Neuronal stem cell (in vitro differentiated cells): Measurements from ENCODE around the gene TPO.
A peak's percentile ranks its signal among the peaks of the same experiment; 100 is the strongest.

Experiments
- DNase-seq: peaks from one replicate; pipeline ENCODE4 v3.0.0-alpha.2; 2013; ENCODE audit warnings: low spot score
- H2AFZ ChIP-seq: one replicate; pipeline ENCODE4 v1.6.1; 2013; ENCODE audit warnings: mild to moderate bottlenecking, low read length, inconsistent platforms
- H2AK5ac ChIP-seq: 2 replicates; pipeline ENCODE4 v1.6.1; 2013; ENCODE audit warnings: low read depth, mild to moderate bottlenecking, inconsistent platforms, low read length, moderate library complexity, mixed read lengths
- H2BK120ac ChIP-seq: 2 replicates; pipeline ENCODE4 v1.6.1; 2013; ENCODE audit warnings: low read depth, mild to moderate bottlenecking, inconsistent platforms, low read length, moderate library complexity, mixed read lengths
- H2BK12ac ChIP-seq: one replicate; pipeline ENCODE4 v1.6.1; 2013; ENCODE audit warnings: low read length, inconsistent platforms
- H2BK15ac ChIP-seq: 2 replicates; pipeline ENCODE4 v1.6.1; 2013; ENCODE audit warnings: mild to moderate bottlenecking, low read length, inconsistent platforms, mixed read lengths
- H2BK5ac ChIP-seq: one replicate; pipeline ENCODE4 v1.6.1; 2013; ENCODE audit warnings: inconsistent platforms, mild to moderate bottlenecking, low read length, moderate library complexity
- H3K14ac ChIP-seq: one replicate; pipeline ENCODE4 v1.6.1; 2013; ENCODE audit warnings: low read length, inconsistent platforms
- H3K18ac ChIP-seq: 2 replicates; pipeline ENCODE4 v1.6.1; 2013; ENCODE audit warnings: low read length, inconsistent platforms
- H3K23ac ChIP-seq: 2 replicates; pipeline ENCODE4 v1.6.1; 2013; ENCODE audit warnings: low read depth, mild to moderate bottlenecking, mixed read lengths, low read length, inconsistent platforms; ENCODE audit not compliant: poor library complexity
- H3K27ac ChIP-seq: replicated peaks from 3 replicates; pipeline ENCODE4 v1.5.1; 2013; ENCODE audit warnings: low read length, inconsistent platforms
- H3K27me3 ChIP-seq, 3 experiments: 2 replicates each; pipeline ENCODE4 v1.6.1; 2013; ENCODE audit warnings: low read length in 3 of 3, mild to moderate bottlenecking in 2 of 3, inconsistent platforms in 1 of 3, low read depth in 1 of 3, mixed read lengths in 1 of 3, moderate library complexity in 1 of 3; ENCODE audit not compliant: control insufficient read depth in 3 of 3, insufficient read depth in 3 of 3
- H3K36me3 ChIP-seq, 2 donors: replicated peaks in 1 of 2; 2 replicates each; pipeline ENCODE4 v1.6.1; 2013; ENCODE audit warnings: low read length in 2 of 2; ENCODE audit not compliant: control insufficient read depth in 2 of 2, insufficient read depth in 2 of 2
- H3K4ac ChIP-seq: 2 replicates; pipeline ENCODE4 v1.6.1; 2013; ENCODE audit warnings: inconsistent platforms, mild to moderate bottlenecking, low read length, moderate library complexity
- H3K4me1 ChIP-seq, 2 donors: 1 replicate in 1 of 2; 2 replicates in 1 of 2; pipeline ENCODE4 v1.6.1; 2013; ENCODE audit warnings: low read length in 2 of 2, low read depth in 1 of 2; ENCODE audit not compliant: control insufficient read depth in 2 of 2, insufficient read depth in 1 of 2
- H3K4me2 ChIP-seq: one replicate; pipeline ENCODE4 v1.6.1; 2013; ENCODE audit warnings: mild to moderate bottlenecking, low read length, inconsistent platforms; ENCODE audit not compliant: insufficient read depth, poor library complexity, severe bottlenecking
- H3K4me3 ChIP-seq, 2 donors: 2 replicates each; pipeline ENCODE4 v1.5.1; 2013; ENCODE audit warnings: low read length in 2 of 2, mild to moderate bottlenecking in 2 of 2, inconsistent platforms in 1 of 2, moderate library complexity in 1 of 2
- H3K79me1 ChIP-seq: one replicate; pipeline ENCODE4 v1.6.1; 2013; ENCODE audit warnings: low read depth, mild to moderate bottlenecking, inconsistent platforms, low read length, moderate library complexity
- H3K9ac ChIP-seq: one replicate; pipeline ENCODE4 v1.6.1; 2013; ENCODE audit warnings: mild to moderate bottlenecking, low read depth, low read length, inconsistent platforms; ENCODE audit not compliant: poor library complexity
- H3K9me3 ChIP-seq, 2 donors: replicated peaks in 1 of 2; 2 replicates each; pipeline versions ENCODE3 to v1.6.1; 2013; ENCODE audit warnings: low read length in 2 of 2, mild to moderate bottlenecking in 2 of 2, inconsistent platforms in 1 of 2, low read depth in 1 of 2, mixed read lengths in 1 of 2, moderate library complexity in 1 of 2; ENCODE audit not compliant: control insufficient read depth in 2 of 2, insufficient read depth in 1 of 2
- H4K8ac ChIP-seq: one replicate; pipeline ENCODE4 v1.6.1; 2013; ENCODE audit warnings: low read depth, mild to moderate bottlenecking, inconsistent platforms, low read length, moderate library complexity
- H4K91ac ChIP-seq: one replicate; pipeline ENCODE4 v1.6.1; 2013; ENCODE audit warnings: low read length, low read depth, mild to moderate bottlenecking, inconsistent platforms; ENCODE audit not compliant: poor library complexity
- WGBS, 2 donors: extraction: QIAGEN DNeasy Blood & Tissue Kit; methylation state at CpG; one replicate each; pipeline ENCODE4 v1.1.7; 2013; ENCODE audit warnings: missing lambda C conversion rate in 2 of 2, mixed read lengths in 1 of 2; ENCODE audit not compliant: insufficient read length in 2 of 2, insufficient replicate concordance in 1 of 2; ENCODE audit errors: extremely low coverage in 2 of 2; 5-methylcytosine and 5-hydroxymethylcytosine counted together

Gene TPO

GRCh38 chr2:1437537-1437936 is 24.3 kb downstream of the TPO start:
- Histone ChIP-seq H3K4me2 (no peak overlapping the region), H2AFZ (no peak overlapping the region), H4K8ac (no peak overlapping the region), H3K27ac (no peak overlapping the region), H3K18ac (peak overlapping the region; percentile 22), H2BK5ac (no peak overlapping the region), H3K23ac (no peak overlapping the region), H3K14ac (no peak overlapping the region), H2BK120ac (no peak overlapping the region), H2AK5ac (no peak overlapping the region), H3K9me3 (no peaks in the 10 kb centered on the region), H3K9ac (no peak overlapping the region), H2BK15ac (no peak overlapping the region), H3K4me1 (peaks cover 0 to 4% of the 10 kb centered on the region in 2 donors), H3K4me3 (no peak overlapping the region), H4K91ac (no peak overlapping the region), H3K36me3 (no peaks in the 10 kb centered on the region), H2BK12ac (no peak overlapping the region), H3K27me3 (no peaks in the 10 kb centered on the region), H3K4ac (no peak overlapping the region), H3K79me1 (no peaks in the 10 kb centered on the region)
- no CpG with 5 or more reads among the region's 4 CpGs for WGBS, 2 donors
- no peak for DNase-seq

- no peak overlapping the region for H3K27ac ChIP-seq
- no peak for DNase-seq
- H3K14ac ChIP-seq, result no peak overlapping the region
- H3K18ac ChIP-seq, result no peak overlapping the region
- peaks cover 0 to 4% of the 10 kb centered on the region in 2 donors for H3K4me1 ChIP-seq
- no peak overlapping the region for H2BK12ac ChIP-seq
- H2AK5ac ChIP-seq, result no peak overlapping the region
- H2BK120ac ChIP-seq, result no peak overlapping the region
- H3K4ac ChIP-seq, result no peak overlapping the region
- no peak overlapping the region for H2BK15ac ChIP-seq
- no peak overlapping the region for H4K8ac ChIP-seq
- no peak overlapping the region for H3K9ac ChIP-seq
- no peak overlapping the region for H2BK5ac ChIP-seq
- H3K4me2 ChIP-seq, result no peak overlapping the region
- WGBS, 2 donors, result no CpG with 5 or more reads among the region's 6 CpGs
- H3K9me3 ChIP-seq, result no peaks in the 10 kb centered on the region
- no peak overlapping the region for H4K91ac ChIP-seq
- no peaks in the 10 kb centered on the region for H3K27me3 ChIP-seq
- H2AFZ ChIP-seq, result no peak overlapping the region
- H3K36me3 ChIP-seq, result no peaks in the 10 kb centered on the region
- no peak overlapping the region for H3K23ac ChIP-seq
- no peaks in the 10 kb centered on the region for H3K79me1 ChIP-seq
- no peak overlapping the region for H3K4me3 ChIP-seq
These were observed 25.7 kb downstream of the TPO start for GRCh38 chr2:1438972-1439371.

GRCh38 chr2:1440581-1440980 is 27.3 kb downstream of the TPO start:
- H3K27me3 ChIP-seq, result no peaks in the 10 kb centered on the region
- no peak overlapping the region for H3K23ac ChIP-seq
- no peak overlapping the region for H2BK12ac ChIP-seq
- peaks cover 0 to 4% of the 10 kb centered on the region in 2 donors for H3K4me1 ChIP-seq
- H3K4me3 ChIP-seq, result no peak overlapping the region
- no peak overlapping the region for H2BK5ac ChIP-seq
- no peak overlapping the region for H4K91ac ChIP-seq
- no peaks in the 10 kb centered on the region for H3K79me1 ChIP-seq
- H3K4me2 ChIP-seq, result no peak overlapping the region
- H3K18ac ChIP-seq, result no peak overlapping the region
- no peak overlapping the region for H2BK15ac ChIP-seq
- H2AFZ ChIP-seq, result no peak overlapping the region
- H2BK120ac ChIP-seq, result no peak overlapping the region
- H3K27ac ChIP-seq, result no peak overlapping the region
- no peak overlapping the region for H3K4ac ChIP-seq
- H3K9ac ChIP-seq, result no peak overlapping the region
- H2AK5ac ChIP-seq, result no peak overlapping the region
- WGBS, 2 donors, result no CpG with 5 or more reads among the region's 7 CpGs
- no peaks in the 10 kb centered on the region for H3K36me3 ChIP-seq
- no peak overlapping the region for H4K8ac ChIP-seq
- DNase-seq, result no peak
- H3K14ac ChIP-seq, result no peak overlapping the region
- no peaks in the 10 kb centered on the region for H3K9me3 ChIP-seq

- H3K36me3 ChIP-seq, result no peaks in the 10 kb centered on the region
- H4K8ac ChIP-seq, result no peak overlapping the region
- no peak overlapping the region for H2BK15ac ChIP-seq
- no peak overlapping the region for H2BK5ac ChIP-seq
- no peak overlapping the region for H2BK12ac ChIP-seq
- H3K9ac ChIP-seq, result no peak overlapping the region
- WGBS, 2 donors, result no CpG with 5 or more reads among the region's 4 CpGs
- no peak overlapping the region for H3K4ac ChIP-seq
- DNase-seq, result no peak
- no peak overlapping the region for H2AK5ac ChIP-seq
- no peak overlapping the region for H3K14ac ChIP-seq
- H3K9me3 ChIP-seq, result no peaks in the 10 kb centered on the region
- no peak overlapping the region for H3K18ac ChIP-seq
- H4K91ac ChIP-seq, result no peak overlapping the region
- no peaks in the 10 kb centered on the region for H3K4me1 ChIP-seq
- no peak overlapping the region for H3K23ac ChIP-seq
- no peaks in the 10 kb centered on the region for H3K27me3 ChIP-seq
- no peak overlapping the region for H3K4me3 ChIP-seq
- H3K4me2 ChIP-seq, result no peak overlapping the region
- H2AFZ ChIP-seq, result no peak overlapping the region
- H2BK120ac ChIP-seq, result no peak overlapping the region
- H3K27ac ChIP-seq, result no peak overlapping the region
- H3K79me1 ChIP-seq, result peaks cover 3% of the 10 kb centered on the region
These were observed 33.0 kb downstream of the TPO start for GRCh38 chr2:1446301-1446700.
